ENCODE data around the gene EWSR1. TPM values are rescaled to one million over a fixed set of nuclear protein-coding genes. Genes with fewer than 3 reads are reported as not detected.

The EWSR1 gene
- total RNA-seq, 4 donors from 2014 or later: 132 to 308 (median 170) TPM

GRCh38 chr22:29284196-29284595 lies 16.1 kb downstream of the EWSR1 start:
- Histone ChIP-seq H3K36me3 (peaks cover 95% of the 10 kb centered on the region), H3K9me3 (no peaks in the 10 kb centered on the region), H3K27me3 (no peaks in the 10 kb centered on the region), H3K4me3 (no peak overlapping the region), H3K4me1 (no peaks in the 10 kb centered on the region), H3K27ac (no peak overlapping the region)
- DNase-seq (ENCODE audit: low spot score in 2 of 2): no peak
- WGBS: 100% methylated on average over 3 of the region's 3 CpGs
- TF ChIP-seq EP300 (IDR thresholded peaks at IDR 0.05) (no peak), POLR2AphosphoS5 (IDR thresholded peaks at IDR 0.05) (no peak), POLR2A (IDR thresholded peaks at IDR 0.05) (no peak), CTCF (IDR thresholded peaks at IDR 0.05) (no peak)

- Histone ChIP-seq H3K27ac (no peak overlapping the region), H3K36me3 (peaks cover 97% of the 10 kb centered on the region), H3K9me3 (no peaks in the 10 kb centered on the region), H3K27me3 (no peaks in the 10 kb centered on the region), H3K4me1 (no peaks in the 10 kb centered on the region), H3K4me3 (no peak overlapping the region)
- TF ChIP-seq EP300 (IDR thresholded peaks at IDR 0.05) (no peak), POLR2A (IDR thresholded peaks at IDR 0.05) (no peak), POLR2AphosphoS5 (IDR thresholded peaks at IDR 0.05) (no peak), CTCF (IDR thresholded peaks at IDR 0.05) (no peak)
- no peak for DNase-seq (ENCODE audit: low spot score in 2 of 2)
- WGBS: 61% methylated on average over 2 of the region's 2 CpGs
Observed at GRCh38 chr22:29288837-29289236, 20.8 kb downstream of the EWSR1 start.

- DNase-seq (ENCODE audit: low spot score in 2 of 2): no peak
- Histone ChIP-seq H3K36me3 (peaks cover 98% of the 10 kb centered on the region), H3K9me3 (no peaks in the 10 kb centered on the region), H3K27me3 (no peaks in the 10 kb centered on the region), H3K27ac (no peak overlapping the region), H3K4me1 (no peaks in the 10 kb centered on the region), H3K4me3 (no peak overlapping the region)
- WGBS: 62% methylated on average over 5 of the region's 5 CpGs
- TF ChIP-seq POLR2AphosphoS5 (IDR thresholded peaks at IDR 0.05): no peak
- no peak for TF ChIP-seq CTCF (IDR thresholded peaks at IDR 0.05)
- TF ChIP-seq EP300 (IDR thresholded peaks at IDR 0.05): no peak
Observed at GRCh38 chr22:29290061-29290460, 22.0 kb downstream of the EWSR1 start.

- Histone ChIP-seq H3K27me3 (no peaks in the 10 kb centered on the region), H3K4me1 (no peaks in the 10 kb centered on the region), H3K36me3 (peaks cover 98% of the 10 kb centered on the region), H3K27ac (no peak overlapping the region), H3K4me3 (no peak overlapping the region), H3K9me3 (no peaks in the 10 kb centered on the region)
- WGBS: 79% methylated on average over 7 of the region's 7 CpGs
- no peak for DNase-seq (ENCODE audit: low spot score in 2 of 2)
- TF ChIP-seq CTCF (IDR thresholded peaks at IDR 0.05) (no peak), POLR2A (IDR thresholded peaks at IDR 0.05) (no peak), POLR2AphosphoS5 (IDR thresholded peaks at IDR 0.05) (no peak), EP300 (IDR thresholded peaks at IDR 0.05) (no peak)
Observed at GRCh38 chr22:29291215-29291614, 23.1 kb downstream of the EWSR1 start.

GRCh38 chr22:29292379-29292778 lies 24.3 kb downstream of the EWSR1 start:
- Histone ChIP-seq H3K36me3 (peaks cover 98% of the 10 kb centered on the region), H3K27me3 (no peaks in the 10 kb centered on the region), H3K4me1 (no peaks in the 10 kb centered on the region), H3K27ac (no peak overlapping the region), H3K4me3 (no peak overlapping the region), H3K9me3 (no peaks in the 10 kb centered on the region)
- no peak for DNase-seq (ENCODE audit: low spot score in 2 of 2)
- TF ChIP-seq POLR2A (IDR thresholded peaks at IDR 0.05): no peak
- TF ChIP-seq POLR2AphosphoS5 (IDR thresholded peaks at IDR 0.05): no peak
- no peak for TF ChIP-seq CTCF (IDR thresholded peaks at IDR 0.05)
- no peak for TF ChIP-seq EP300 (IDR thresholded peaks at IDR 0.05)
